HepG2 (cell line): ENCODE measurements around the gene NTN3. TPM values are rescaled to one million over a fixed set of nuclear protein-coding genes. Genes with fewer than 3 reads are reported as not detected.
A peak's percentile ranks its signal among the peaks of the same experiment; 100 is the strongest.

Experiments used
- HOXA7 ChIP-seq: sonication (generic); formaldehyde crosslinking; IDR thresholded peaks from 2 replicates; pipeline ENCODE4 v1.8.1; 2022; ENCODE audit warnings: mild to moderate bottlenecking, missing genetic modification reagents, moderate library complexity
- KLF12 ChIP-seq: sonication (generic); formaldehyde crosslinking; IDR thresholded peaks from 2 replicates; pipeline ENCODE4 v1.4.0; 2020; ENCODE audit warnings: missing genetic modification reagents, borderline replicate concordance
- NCOA5 ChIP-seq: sonication (generic); formaldehyde crosslinking; IDR thresholded peaks from 2 replicates; pipeline ENCODE4 v1.4.0; 2020; ENCODE audit warnings: missing genetic modification reagents
- PITX1 ChIP-seq: sonication (generic); formaldehyde crosslinking; IDR thresholded peaks from 2 replicates; pipeline ENCODE4 v1.5.1; 2020; ENCODE audit warnings: mild to moderate bottlenecking, missing genetic modification reagents
- SSRP1 ChIP-seq: IDR thresholded peaks from 2 replicates; pipeline ENCODE4 v1.6.1; 2016; ENCODE audit warnings: control low read depth
- ZBTB7B ChIP-seq: sonication (generic); formaldehyde crosslinking; IDR thresholded peaks from 2 replicates; pipeline ENCODE4 v1.4.0; 2020; ENCODE audit warnings: missing genetic modification reagents
- ZNF12 ChIP-seq: sonication (generic); formaldehyde crosslinking; IDR thresholded peaks from 2 replicates; pipeline ENCODE4 v1.5.0; 2020; ENCODE audit warnings: missing genetic modification reagents
- ZNF253 ChIP-seq: sonication (generic); formaldehyde crosslinking; IDR thresholded peaks from 2 replicates; pipeline ENCODE4 v1.8.0; 2022; ENCODE audit warnings: mild to moderate bottlenecking, missing genetic modification reagents, borderline replicate concordance
- ZNF484 ChIP-seq: sonication (generic); formaldehyde crosslinking; IDR thresholded peaks from 2 replicates; pipeline ENCODE4 v1.5.1; 2020; ENCODE audit warnings: mild to moderate bottlenecking, low read depth, missing genetic modification reagents, borderline replicate concordance
- ZNF510 ChIP-seq: sonication (generic); formaldehyde crosslinking; IDR thresholded peaks from 2 replicates; pipeline ENCODE4 v1.4.0; 2020; ENCODE audit warnings: low read depth, mild to moderate bottlenecking, missing genetic modification reagents
- ZNF737 ChIP-seq: sonication (generic); formaldehyde crosslinking; IDR thresholded peaks from 2 replicates; pipeline ENCODE4 v1.5.0; 2020; ENCODE audit warnings: missing genetic modification reagents, mild to moderate bottlenecking, borderline replicate concordance
- ZSCAN29 ChIP-seq: sonication (generic); formaldehyde crosslinking; conservative IDR thresholded peaks from 2 replicates; pipeline ENCODE4 v1.4.0; 2020; ENCODE audit warnings: mild to moderate bottlenecking, missing genetic modification reagents
- polyA plus RNA-seq, 8 experiments: library from polyadenylated mRNA; depleted of rRNA in 3 of 8; stranded (reverse) in 7 of 8; unstranded in 1 of 8; fragments of >200 nt; fragmentation: Illumina TruSeq in 4 of 8; extraction: Trizol in 4 of 8; gene quantifications; 2 replicates each; pipeline versions ENCODE4 v1.2.1 to v1.2.3, GENCODE V29; 2011 to 2016; ENCODE audit warnings: low read depth in 4 of 8, missing spikeins in 1 of 8, mixed read lengths in 1 of 8; ENCODE audit not compliant: insufficient read depth in 1 of 8
- total RNA-seq, 5 experiments: library from RNA; depleted of rRNA; stranded (reverse); fragments of >200 nt; fragmentation: Illumina TruSeq; extraction: Trizol; gene quantifications; 2 replicates each; pipeline ENCODE4 v1.2.3, GENCODE V29; 2016; ENCODE audit warnings: low read depth in 1 of 5
- TF ChIP-seq, protein P1 (sequence below): sonication (generic); formaldehyde crosslinking; IDR thresholded peaks from 2 replicates; pipeline ENCODE4 v1.4.0; 2020; ENCODE audit warnings: mild to moderate bottlenecking, missing genetic modification reagents
- TF ChIP-seq, protein P2 (sequence below): sonication (generic); formaldehyde crosslinking; IDR thresholded peaks from 2 replicates; pipeline ENCODE4 v1.5.1; 2020; ENCODE audit warnings: mild to moderate bottlenecking, moderate library complexity, missing genetic modification reagents
- TF ChIP-seq, protein P3 (sequence below): sonication (generic); formaldehyde crosslinking; IDR thresholded peaks from 2 replicates; pipeline ENCODE4 v1.5.0; 2020; ENCODE audit warnings: mild to moderate bottlenecking, missing genetic modification reagents, borderline replicate concordance
- TF ChIP-seq, protein P4 (sequence below): sonication (generic); formaldehyde crosslinking; IDR thresholded peaks from 2 replicates; pipeline ENCODE4 v1.4.0; 2020; ENCODE audit warnings: missing genetic modification reagents
- TF ChIP-seq, protein P5 (sequence below): IDR thresholded peaks from 2 replicates; pipeline ENCODE4 v1.6.1; 2016; ENCODE audit warnings: missing biosample characterization, missing genetic modification reagents, low read depth

The NTN3 gene
- total and polyA plus RNA-seq, 2 of the 13 experiments (the other 11 are each of a cell fraction or from before 2014, with no cell fraction given), result 0.09 to 0.20 TPM

DNA sequence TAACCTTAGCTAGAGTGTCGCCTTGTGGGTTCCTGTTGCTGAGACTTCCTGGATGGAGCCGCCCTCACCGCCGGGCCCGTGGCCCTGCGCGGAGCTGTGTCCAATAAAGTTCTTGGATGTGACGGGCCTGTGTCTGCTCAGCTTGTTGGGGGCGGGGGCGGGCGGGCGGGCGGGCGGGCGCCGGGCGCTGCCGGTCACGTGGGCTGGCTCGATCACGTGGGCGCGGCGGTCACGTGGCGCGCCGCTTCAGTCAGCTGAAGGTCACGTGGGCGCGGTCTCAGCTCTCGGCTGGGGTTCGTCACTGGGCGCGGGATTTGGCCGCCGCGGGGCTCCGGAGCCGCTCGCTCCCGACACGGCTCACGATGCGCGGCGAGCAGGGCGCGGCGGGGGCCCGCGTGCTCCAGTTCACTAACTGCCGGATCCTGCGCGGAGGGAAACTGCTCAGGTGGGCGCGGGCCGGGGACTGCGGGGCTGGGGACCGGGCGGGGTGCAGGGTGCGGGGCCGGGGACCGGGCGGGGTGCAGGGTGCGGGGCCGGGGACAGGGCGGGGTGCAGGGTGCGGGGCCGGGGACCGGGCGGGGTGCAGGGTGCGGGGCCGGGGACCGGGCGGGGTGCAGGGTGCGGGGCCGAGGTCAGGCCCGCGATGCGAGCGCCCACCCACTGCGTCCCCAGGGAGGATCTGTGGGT is 49.1 kb downstream of the NTN3 start, which contains the start of gene AMDHD2 (continued):
- TF ChIP-seq ZNF12 (CRISPR knock-in tag) (no peak), ZNF737 (CRISPR knock-in tag) (no peak), ZNF484 (CRISPR knock-in tag) (no peak), ZBTB7B (no peak), HOXA7 (CRISPR knock-in tag) (no peak), SSRP1 (CRISPR knock-in tag) (no peak), ZNF510 (CRISPR knock-in tag) (no peak), NCOA5 (no peak), ZNF253 (CRISPR knock-in tag) (no peak), KLF12 (no peak), PITX1 (no peak), ZSCAN29 (no peak)
- TF ChIP-seq, protein P1, sequence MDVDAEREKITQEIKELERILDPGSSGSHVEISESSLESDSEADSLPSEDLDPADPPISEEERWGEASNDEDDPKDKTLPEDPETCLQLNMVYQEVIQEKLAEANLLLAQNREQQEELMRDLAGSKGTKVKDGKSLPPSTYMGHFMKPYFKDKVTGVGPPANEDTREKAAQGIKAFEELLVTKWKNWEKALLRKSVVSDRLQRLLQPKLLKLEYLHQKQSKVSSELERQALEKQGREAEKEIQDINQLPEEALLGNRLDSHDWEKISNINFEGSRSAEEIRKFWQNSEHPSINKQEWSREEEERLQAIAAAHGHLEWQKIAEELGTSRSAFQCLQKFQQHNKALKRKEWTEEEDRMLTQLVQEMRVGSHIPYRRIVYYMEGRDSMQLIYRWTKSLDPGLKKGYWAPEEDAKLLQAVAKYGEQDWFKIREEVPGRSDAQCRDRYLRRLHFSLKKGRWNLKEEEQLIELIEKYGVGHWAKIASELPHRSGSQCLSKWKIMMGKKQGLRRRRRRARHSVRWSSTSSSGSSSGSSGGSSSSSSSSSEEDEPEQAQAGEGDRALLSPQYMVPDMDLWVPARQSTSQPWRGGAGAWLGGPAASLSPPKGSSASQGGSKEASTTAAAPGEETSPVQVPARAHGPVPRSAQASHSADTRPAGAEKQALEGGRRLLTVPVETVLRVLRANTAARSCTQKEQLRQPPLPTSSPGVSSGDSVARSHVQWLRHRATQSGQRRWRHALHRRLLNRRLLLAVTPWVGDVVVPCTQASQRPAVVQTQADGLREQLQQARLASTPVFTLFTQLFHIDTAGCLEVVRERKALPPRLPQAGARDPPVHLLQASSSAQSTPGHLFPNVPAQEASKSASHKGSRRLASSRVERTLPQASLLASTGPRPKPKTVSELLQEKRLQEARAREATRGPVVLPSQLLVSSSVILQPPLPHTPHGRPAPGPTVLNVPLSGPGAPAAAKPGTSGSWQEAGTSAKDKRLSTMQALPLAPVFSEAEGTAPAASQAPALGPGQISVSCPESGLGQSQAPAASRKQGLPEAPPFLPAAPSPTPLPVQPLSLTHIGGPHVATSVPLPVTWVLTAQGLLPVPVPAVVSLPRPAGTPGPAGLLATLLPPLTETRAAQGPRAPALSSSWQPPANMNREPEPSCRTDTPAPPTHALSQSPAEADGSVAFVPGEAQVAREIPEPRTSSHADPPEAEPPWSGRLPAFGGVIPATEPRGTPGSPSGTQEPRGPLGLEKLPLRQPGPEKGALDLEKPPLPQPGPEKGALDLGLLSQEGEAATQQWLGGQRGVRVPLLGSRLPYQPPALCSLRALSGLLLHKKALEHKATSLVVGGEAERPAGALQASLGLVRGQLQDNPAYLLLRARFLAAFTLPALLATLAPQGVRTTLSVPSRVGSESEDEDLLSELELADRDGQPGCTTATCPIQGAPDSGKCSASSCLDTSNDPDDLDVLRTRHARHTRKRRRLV (CRISPR knock-in tag), result no peak
- TF ChIP-seq, protein P2, sequence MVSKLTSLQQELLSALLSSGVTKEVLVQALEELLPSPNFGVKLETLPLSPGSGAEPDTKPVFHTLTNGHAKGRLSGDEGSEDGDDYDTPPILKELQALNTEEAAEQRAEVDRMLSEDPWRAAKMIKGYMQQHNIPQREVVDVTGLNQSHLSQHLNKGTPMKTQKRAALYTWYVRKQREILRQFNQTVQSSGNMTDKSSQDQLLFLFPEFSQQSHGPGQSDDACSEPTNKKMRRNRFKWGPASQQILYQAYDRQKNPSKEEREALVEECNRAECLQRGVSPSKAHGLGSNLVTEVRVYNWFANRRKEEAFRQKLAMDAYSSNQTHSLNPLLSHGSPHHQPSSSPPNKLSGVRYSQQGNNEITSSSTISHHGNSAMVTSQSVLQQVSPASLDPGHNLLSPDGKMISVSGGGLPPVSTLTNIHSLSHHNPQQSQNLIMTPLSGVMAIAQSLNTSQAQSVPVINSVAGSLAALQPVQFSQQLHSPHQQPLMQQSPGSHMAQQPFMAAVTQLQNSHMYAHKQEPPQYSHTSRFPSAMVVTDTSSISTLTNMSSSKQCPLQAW, result no peak
- TF ChIP-seq, protein P3, sequence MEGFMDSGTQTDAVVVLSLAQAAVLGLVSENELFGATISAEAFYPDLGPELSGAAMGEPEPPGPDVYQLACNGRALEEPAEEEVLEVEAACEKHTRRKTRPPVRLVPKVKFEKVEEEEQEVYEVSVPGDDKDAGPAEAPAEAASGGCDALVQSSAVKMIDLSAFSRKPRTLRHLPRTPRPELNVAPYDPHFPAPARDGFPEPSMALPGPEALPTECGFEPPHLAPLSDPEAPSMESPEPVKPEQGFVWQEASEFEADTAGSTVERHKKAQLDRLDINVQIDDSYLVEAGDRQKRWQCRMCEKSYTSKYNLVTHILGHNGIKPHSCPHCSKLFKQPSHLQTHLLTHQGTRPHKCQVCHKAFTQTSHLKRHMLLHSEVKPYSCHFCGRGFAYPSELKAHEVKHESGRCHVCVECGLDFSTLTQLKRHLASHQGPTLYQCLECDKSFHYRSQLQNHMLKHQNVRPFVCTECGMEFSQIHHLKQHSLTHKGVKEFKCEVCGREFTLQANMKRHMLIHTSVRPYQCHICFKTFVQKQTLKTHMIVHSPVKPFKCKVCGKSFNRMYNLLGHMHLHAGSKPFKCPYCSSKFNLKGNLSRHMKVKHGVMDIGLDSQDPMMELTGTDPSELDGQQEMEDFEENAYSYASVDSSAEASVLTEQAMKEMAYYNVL (CRISPR knock-in tag), result no peak
- TF ChIP-seq, protein P4, sequence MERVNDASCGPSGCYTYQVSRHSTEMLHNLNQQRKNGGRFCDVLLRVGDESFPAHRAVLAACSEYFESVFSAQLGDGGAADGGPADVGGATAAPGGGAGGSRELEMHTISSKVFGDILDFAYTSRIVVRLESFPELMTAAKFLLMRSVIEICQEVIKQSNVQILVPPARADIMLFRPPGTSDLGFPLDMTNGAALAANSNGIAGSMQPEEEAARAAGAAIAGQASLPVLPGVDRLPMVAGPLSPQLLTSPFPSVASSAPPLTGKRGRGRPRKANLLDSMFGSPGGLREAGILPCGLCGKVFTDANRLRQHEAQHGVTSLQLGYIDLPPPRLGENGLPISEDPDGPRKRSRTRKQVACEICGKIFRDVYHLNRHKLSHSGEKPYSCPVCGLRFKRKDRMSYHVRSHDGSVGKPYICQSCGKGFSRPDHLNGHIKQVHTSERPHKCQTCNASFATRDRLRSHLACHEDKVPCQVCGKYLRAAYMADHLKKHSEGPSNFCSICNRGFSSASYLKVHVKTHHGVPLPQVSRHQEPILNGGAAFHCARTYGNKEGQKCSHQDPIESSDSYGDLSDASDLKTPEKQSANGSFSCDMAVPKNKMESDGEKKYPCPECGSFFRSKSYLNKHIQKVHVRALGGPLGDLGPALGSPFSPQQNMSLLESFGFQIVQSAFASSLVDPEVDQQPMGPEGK (CRISPR knock-in tag), result peak; percentile 45; the same call in 1 of the 2 replicates
- TF ChIP-seq, protein P5, sequence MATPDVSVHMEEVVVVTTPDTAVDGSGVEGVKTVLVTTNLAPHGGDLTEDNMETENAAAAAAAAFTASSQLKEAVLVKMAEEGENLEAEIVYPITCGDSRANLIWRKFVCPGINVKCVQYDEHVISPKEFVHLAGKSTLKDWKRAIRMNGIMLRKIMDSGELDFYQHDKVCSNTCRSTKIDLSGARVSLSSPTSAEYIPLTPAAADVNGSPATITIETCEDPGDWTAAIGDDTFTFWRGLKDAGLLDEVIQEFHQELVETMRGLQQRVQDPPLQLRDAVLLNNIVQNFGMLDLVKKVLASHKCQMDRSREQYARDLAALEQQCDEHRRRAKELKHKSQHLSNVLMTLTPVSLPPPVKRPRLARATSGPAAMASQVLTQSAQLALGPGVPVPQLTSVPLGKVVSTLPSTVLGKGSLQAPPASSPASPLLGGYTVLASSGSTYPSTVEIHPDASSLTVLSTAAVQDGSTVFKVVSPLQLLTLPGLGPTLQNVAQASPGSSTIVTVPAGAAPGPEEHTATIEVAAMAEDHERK (CRISPR knock-in tag), result no peak
